Mammary epithelial cell (primary cell): ENCODE data around the gene ABCC4.

Source experiments
- CTCF ChIP-seq, 2 donors: IDR thresholded peaks in 1 of 2; conservative IDR thresholded peaks in 1 of 2; 2 replicates each; pipeline ENCODE4 v1.5.1; 2011 to 2012; ENCODE audit warnings: inconsistent platforms in 2 of 2, low read length in 2 of 2, mild to moderate bottlenecking in 2 of 2, control low read depth in 1 of 2, low read depth in 1 of 2; ENCODE audit not compliant: insufficient read depth in 1 of 2; ENCODE audit errors: extremely low read depth in 1 of 2
- EZH2 ChIP-seq: IDR thresholded peaks from 2 replicates; pipeline ENCODE4 v1.6.1; 2012; ENCODE audit warnings: low read length, inconsistent platforms, borderline replicate concordance

- no peak for TF ChIP-seq CTCF (conservative IDR thresholded peaks at IDR 0.05 in 1 of 2, IDR thresholded peaks at IDR 0.05 in 1 of 2; ENCODE audit: extremely low read depth in 1 of 2, insufficient read depth in 1 of 2, low read depth in 1 of 2, low read length in 2 of 2)
- no peak for TF ChIP-seq EZH2
Measured at GRCh38 chr13:95099541-95099940, 201.7 kb downstream of the ABCC4 start.
